Measurements from ENCODE around the gene MTCL1. TPM values are rescaled to one million over a fixed set of nuclear protein-coding genes. Genes with fewer than 3 reads are reported as not detected.

MTCL1 gene
- total and polyA plus RNA-seq, 11 donors, result 4.7 to 17.7 (median 9.5) TPM

- 86 to 92% (median 87%) methylated on average over 5 of the region's 5 CpGs for WGBS, 4 donors
- DNase-seq (no peak), ATAC-seq (no peak)
- Histone ChIP-seq H3K4me3 (no peak overlapping the region), H3K27me3 (peaks cover 0 to 12% (median 0%) of the 10 kb centered on the region in 9 donors), H3K4me1 (no peaks in the 10 kb centered on the region), H3K36me3 (no peaks in the 10 kb centered on the region), H3K9me3 (no peaks in the 10 kb centered on the region), H3K27ac (no peak overlapping the region)
- intact Hi-C loops (cut with DNase I), result loop anchor here in 1 of 10 donors (10.0 kb wide), 1 partner anchor 84 kb away; no protein-coding TSS in a partner anchor
- TF ChIP-seq POLR2A (IDR thresholded peaks at IDR 0.05), result no peak
- no peak for TF ChIP-seq CTCF (IDR thresholded peaks at IDR 0.05)
Observed at GRCh38 chr18:8870528-8870927, 165.2 kb downstream of the MTCL1 start.

GRCh38 chr18:8871489-8871888 is 166.1 kb downstream of the MTCL1 start:
- no peaks in the 10 kb centered on the region for H3K4me1 ChIP-seq
- H3K9me3 ChIP-seq, result no peaks in the 10 kb centered on the region
- H3K27me3 ChIP-seq, result peaks cover 0 to 10% (median 0%) of the 10 kb centered on the region in 9 donors
- DNase-seq (no peak), ATAC-seq (no peak)
- TF ChIP-seq CTCF (IDR thresholded peaks at IDR 0.05) (no peak), POLR2A (IDR thresholded peaks at IDR 0.05) (no peak)
- no peaks in the 10 kb centered on the region for H3K36me3 ChIP-seq
- 50 to 70% (median 66%) methylated on average over 1 of the region's 1 CpG; no CpG with 5 or more reads in 1 of the 4 donors for WGBS, 4 donors
- intact Hi-C loops (cut with DNase I), result loop anchor here in 1 of 10 donors (10.0 kb wide), 1 partner anchor 83 kb away; no protein-coding TSS in a partner anchor
- H3K4me3 ChIP-seq, result no peak overlapping the region
- H3K27ac ChIP-seq, result no peak overlapping the region

- DNase-seq (no peak), ATAC-seq (no peak)
- no peak overlapping the region for H3K4me3 ChIP-seq
- WGBS, 4 donors, result 73 to 83% (median 77%) methylated on average over 7 of the region's 7 CpGs
- no peaks in the 10 kb centered on the region for H3K4me1 ChIP-seq
- no peak for TF ChIP-seq POLR2A (IDR thresholded peaks at IDR 0.05)
- no peak for TF ChIP-seq CTCF (IDR thresholded peaks at IDR 0.05)
- H3K27ac ChIP-seq, result no peak overlapping the region
- H3K9me3 ChIP-seq, result no peaks in the 10 kb centered on the region
- H3K36me3 ChIP-seq, result no peaks in the 10 kb centered on the region
- H3K27me3 ChIP-seq, result peaks cover 0 to 7% (median 0%) of the 10 kb centered on the region in 9 donors
- intact Hi-C loops (cut with DNase I), result loop anchor here in 1 of 10 donors (10.0 kb wide), 1 partner anchor 80 kb away; no protein-coding TSS in a partner anchor
Observed at GRCh38 chr18:8874872-8875271, 169.5 kb downstream of the MTCL1 start.

- no peak overlapping the region for H3K27ac ChIP-seq
- no peak overlapping the region for H3K4me3 ChIP-seq
- H3K36me3 ChIP-seq, result no peaks in the 10 kb centered on the region
- no peak for TF ChIP-seq CTCF (IDR thresholded peaks at IDR 0.05)
- TF ChIP-seq POLR2A (IDR thresholded peaks at IDR 0.05), result no peak
- no peaks in the 10 kb centered on the region for H3K4me1 ChIP-seq
- ATAC-seq (no peak), DNase-seq (no peak)
- intact Hi-C loops (cut with DNase I), result loop anchor here in 1 of 10 donors (10.0 kb wide), 1 partner anchor 78 kb away; no protein-coding TSS in a partner anchor
- 79 to 82% (median 81%) methylated on average over 5 of the region's 5 CpGs for WGBS, 4 donors
- H3K27me3 ChIP-seq, result peaks cover 0 to 7% (median 0%) of the 10 kb centered on the region in 9 donors
- peaks cover 0 to 5% (median 0%) of the 10 kb centered on the region in 12 donors for H3K9me3 ChIP-seq
Observed at GRCh38 chr18:8876887-8877286, 171.5 kb downstream of the MTCL1 start.

All from heart left ventricle (tissue), 16 donors.